Measurements from ENCODE around the gene NCAPG2. TPM values are rescaled to one million over a fixed set of nuclear protein-coding genes. Genes with fewer than 3 reads are reported as not detected.

NCAPG2 gene
- total and polyA plus RNA-seq, 2 experiments from 2014 or later = 38.7 to 91.2 TPM

DNA sequence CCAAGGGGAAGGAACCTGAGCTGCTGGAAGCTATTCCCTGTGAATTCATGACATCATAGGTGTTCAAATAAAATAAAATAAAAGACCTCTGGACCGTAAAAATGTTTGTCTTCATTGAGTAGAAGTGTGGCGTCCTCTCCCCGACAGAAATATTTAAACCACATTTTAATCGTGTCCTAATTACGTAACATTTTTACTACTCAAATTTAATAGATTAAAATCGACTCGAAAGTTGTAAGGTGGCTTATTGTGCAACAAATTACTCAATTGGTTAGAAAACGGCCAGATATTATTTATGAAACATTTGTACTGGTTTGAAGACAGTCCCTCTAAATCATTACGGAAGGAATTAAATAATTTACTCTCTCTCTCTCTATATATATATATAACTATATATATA, 15.5 kb upstream of the NCAPG2 start:
- no peaks in the 10 kb centered on the region for H4K20me1 ChIP-seq (replicated peaks; ENCODE audit: insufficient read depth)
- no peak for ATAC-seq

More for the DNA sequence above, 15.5 kb upstream of the NCAPG2 start:
- Histone ChIP-seq H3K79me2 (replicated peaks; ENCODE audit: insufficient read depth) (no peaks in the 10 kb centered on the region), H3K9me2 (ENCODE audit: insufficient read depth) (no peaks in the 10 kb centered on the region), H3F3A (replicated peaks; ENCODE audit: low read depth) (peaks cover 4% of the 10 kb centered on the region; the same call in 1 of the 2 replicates), H3K4me1 (ENCODE audit: insufficient read depth) (no peaks in the 10 kb centered on the region), H3K27me3 (ENCODE audit: insufficient read depth) (no peaks in the 10 kb centered on the region), H2AFZ (peak overlapping the region; percentile 72; the same call in 1 of the 2 replicates), H3K27ac (ENCODE audit: low read depth) (no peak overlapping the region), H3K36me3 (ENCODE audit: insufficient read depth) (no peaks in the 10 kb centered on the region), H3K4me3 (no peak overlapping the region), H3K4me2 (no peak overlapping the region)
- no peak overlapping the region for H3K4me3 Mint-ChIP-seq
- H3K4me1 Mint-ChIP-seq = no peaks in the 10 kb centered on the region; the same call in 2 of the 3 replicates
- H3K27ac Mint-ChIP-seq = no peak overlapping the region
- no peak for DNase-seq (ENCODE audit: low spot score)
- peaks cover 2% of the 10 kb centered on the region; the same call in 2 of the 3 replicates for H3K9me3 Mint-ChIP-seq
- no peaks in the 10 kb centered on the region for H3K36me3 Mint-ChIP-seq (ENCODE audit: low read depth)
- peaks cover 2% of the 10 kb centered on the region for H3K27me3 Mint-ChIP-seq (ENCODE audit: insufficient read depth, low read depth, poor library complexity)
- TF ChIP-seq EZH2phosphoT487 (IDR thresholded peaks at IDR 0.05; ENCODE audit: unreplicated experiment) = no peak
- TF ChIP-seq JUNB (IDR thresholded peaks at IDR 0.05; ENCODE audit: unreplicated experiment) = no peak
- no peak for TF ChIP-seq POLR2AphosphoS5 (IDR thresholded peaks at IDR 0.05; ENCODE audit: low read depth)
- no peak for TF ChIP-seq NANOG (IDR thresholded peaks at IDR 0.05; ENCODE audit: borderline replicate concordance)
- TF ChIP-seq, protein P1, sequence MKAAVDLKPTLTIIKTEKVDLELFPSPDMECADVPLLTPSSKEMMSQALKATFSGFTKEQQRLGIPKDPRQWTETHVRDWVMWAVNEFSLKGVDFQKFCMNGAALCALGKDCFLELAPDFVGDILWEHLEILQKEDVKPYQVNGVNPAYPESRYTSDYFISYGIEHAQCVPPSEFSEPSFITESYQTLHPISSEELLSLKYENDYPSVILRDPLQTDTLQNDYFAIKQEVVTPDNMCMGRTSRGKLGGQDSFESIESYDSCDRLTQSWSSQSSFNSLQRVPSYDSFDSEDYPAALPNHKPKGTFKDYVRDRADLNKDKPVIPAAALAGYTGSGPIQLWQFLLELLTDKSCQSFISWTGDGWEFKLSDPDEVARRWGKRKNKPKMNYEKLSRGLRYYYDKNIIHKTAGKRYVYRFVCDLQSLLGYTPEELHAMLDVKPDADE (IDR thresholded peaks at IDR 0.05) = no peak
- TF ChIP-seq, protein P2, sequence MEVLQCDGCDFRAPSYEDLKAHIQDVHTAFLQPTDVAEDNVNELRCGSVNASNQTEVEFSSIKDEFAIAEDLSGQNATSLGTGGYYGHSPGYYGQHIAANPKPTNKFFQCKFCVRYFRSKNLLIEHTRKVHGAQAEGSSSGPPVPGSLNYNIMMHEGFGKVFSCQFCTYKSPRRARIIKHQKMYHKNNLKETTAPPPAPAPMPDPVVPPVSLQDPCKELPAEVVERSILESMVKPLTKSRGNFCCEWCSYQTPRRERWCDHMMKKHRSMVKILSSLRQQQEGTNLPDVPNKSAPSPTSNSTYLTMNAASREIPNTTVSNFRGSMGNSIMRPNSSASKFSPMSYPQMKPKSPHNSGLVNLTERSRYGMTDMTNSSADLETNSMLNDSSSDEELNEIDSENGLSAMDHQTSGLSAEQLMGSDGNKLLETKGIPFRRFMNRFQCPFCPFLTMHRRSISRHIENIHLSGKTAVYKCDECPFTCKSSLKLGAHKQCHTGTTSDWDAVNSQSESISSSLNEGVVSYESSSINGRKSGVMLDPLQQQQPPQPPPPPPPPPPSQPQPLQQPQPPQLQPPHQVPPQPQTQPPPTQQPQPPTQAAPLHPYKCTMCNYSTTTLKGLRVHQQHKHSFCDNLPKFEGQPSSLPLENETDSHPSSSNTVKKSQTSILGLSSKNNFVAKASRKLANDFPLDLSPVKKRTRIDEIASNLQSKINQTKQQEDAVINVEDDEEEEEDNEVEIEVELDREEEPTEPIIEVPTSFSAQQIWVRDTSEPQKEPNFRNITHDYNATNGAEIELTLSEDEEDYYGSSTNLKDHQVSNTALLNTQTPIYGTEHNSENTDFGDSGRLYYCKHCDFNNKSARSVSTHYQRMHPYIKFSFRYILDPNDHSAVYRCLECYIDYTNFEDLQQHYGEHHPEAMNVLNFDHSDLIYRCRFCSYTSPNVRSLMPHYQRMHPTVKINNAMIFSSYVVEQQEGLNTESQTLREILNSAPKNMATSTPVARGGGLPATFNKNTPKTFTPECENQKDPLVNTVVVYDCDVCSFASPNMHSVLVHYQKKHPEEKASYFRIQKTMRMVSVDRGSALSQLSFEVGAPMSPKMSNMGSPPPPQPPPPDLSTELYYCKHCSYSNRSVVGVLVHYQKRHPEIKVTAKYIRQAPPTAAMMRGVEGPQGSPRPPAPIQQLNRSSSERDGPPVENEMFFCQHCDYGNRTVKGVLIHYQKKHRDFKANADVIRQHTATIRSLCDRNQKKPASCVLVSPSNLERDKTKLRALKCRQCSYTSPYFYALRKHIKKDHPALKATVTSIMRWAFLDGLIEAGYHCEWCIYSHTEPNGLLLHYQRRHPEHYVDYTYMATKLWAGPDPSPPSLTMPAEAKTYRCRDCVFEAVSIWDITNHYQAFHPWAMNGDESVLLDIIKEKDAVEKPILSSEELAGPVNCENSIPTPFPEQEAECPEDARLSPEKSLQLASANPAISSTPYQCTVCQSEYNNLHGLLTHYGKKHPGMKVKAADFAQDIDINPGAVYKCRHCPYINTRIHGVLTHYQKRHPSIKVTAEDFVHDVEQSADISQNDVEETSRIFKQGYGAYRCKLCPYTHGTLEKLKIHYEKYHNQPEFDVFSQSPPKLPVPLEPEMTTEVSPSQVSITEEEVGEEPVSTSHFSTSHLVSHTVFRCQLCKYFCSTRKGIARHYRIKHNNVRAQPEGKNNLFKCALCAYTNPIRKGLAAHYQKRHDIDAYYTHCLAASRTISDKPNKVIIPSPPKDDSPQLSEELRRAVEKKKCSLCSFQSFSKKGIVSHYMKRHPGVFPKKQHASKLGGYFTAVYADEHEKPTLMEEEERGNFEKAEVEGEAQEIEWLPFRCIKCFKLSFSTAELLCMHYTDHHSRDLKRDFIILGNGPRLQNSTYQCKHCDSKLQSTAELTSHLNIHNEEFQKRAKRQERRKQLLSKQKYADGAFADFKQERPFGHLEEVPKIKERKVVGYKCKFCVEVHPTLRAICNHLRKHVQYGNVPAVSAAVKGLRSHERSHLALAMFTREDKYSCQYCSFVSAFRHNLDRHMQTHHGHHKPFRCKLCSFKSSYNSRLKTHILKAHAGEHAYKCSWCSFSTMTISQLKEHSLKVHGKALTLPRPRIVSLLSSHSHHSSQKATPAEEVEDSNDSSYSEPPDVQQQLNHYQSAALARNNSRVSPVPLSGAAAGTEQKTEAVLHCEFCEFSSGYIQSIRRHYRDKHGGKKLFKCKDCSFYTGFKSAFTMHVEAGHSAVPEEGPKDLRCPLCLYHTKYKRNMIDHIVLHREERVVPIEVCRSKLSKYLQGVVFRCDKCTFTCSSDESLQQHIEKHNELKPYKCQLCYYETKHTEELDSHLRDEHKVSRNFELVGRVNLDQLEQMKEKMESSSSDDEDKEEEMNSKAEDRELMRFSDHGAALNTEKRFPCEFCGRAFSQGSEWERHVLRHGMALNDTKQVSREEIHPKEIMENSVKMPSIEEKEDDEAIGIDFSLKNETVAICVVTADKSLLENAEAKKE (CRISPR knock-in tag; IDR thresholded peaks at IDR 0.05) = no peak
- no peak for TF ChIP-seq EZH2 (IDR thresholded peaks at IDR 0.05; ENCODE audit: low read depth, unreplicated experiment)
- TF ChIP-seq CREB1 (CRISPR knock-in tag; IDR thresholded peaks at IDR 0.05; ENCODE audit: low read depth) = no peak
- no peak for TF ChIP-seq ZNF114 (CRISPR knock-in tag; IDR thresholded peaks at IDR 0.05)
- TF ChIP-seq, protein P3, sequence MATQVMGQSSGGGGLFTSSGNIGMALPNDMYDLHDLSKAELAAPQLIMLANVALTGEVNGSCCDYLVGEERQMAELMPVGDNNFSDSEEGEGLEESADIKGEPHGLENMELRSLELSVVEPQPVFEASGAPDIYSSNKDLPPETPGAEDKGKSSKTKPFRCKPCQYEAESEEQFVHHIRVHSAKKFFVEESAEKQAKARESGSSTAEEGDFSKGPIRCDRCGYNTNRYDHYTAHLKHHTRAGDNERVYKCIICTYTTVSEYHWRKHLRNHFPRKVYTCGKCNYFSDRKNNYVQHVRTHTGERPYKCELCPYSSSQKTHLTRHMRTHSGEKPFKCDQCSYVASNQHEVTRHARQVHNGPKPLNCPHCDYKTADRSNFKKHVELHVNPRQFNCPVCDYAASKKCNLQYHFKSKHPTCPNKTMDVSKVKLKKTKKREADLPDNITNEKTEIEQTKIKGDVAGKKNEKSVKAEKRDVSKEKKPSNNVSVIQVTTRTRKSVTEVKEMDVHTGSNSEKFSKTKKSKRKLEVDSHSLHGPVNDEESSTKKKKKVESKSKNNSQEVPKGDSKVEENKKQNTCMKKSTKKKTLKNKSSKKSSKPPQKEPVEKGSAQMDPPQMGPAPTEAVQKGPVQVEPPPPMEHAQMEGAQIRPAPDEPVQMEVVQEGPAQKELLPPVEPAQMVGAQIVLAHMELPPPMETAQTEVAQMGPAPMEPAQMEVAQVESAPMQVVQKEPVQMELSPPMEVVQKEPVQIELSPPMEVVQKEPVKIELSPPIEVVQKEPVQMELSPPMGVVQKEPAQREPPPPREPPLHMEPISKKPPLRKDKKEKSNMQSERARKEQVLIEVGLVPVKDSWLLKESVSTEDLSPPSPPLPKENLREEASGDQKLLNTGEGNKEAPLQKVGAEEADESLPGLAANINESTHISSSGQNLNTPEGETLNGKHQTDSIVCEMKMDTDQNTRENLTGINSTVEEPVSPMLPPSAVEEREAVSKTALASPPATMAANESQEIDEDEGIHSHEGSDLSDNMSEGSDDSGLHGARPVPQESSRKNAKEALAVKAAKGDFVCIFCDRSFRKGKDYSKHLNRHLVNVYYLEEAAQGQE (IDR thresholded peaks at IDR 0.05; ENCODE audit: unreplicated experiment) = no peak
- no peak for TF ChIP-seq ZNF331 (CRISPR knock-in tag; IDR thresholded peaks at IDR 0.05; ENCODE audit: low read depth)
- no peak for TF ChIP-seq CTCF (conservative IDR thresholded peaks at IDR 0.05; ENCODE audit: low read depth in 2 of 2)
- no peak for TF ChIP-seq STAT1 (IDR thresholded peaks at IDR 0.05; ENCODE audit: unreplicated experiment)

All from GM23338 (cell line).